Measurements from ENCODE around the gene GPR39. TPM values are rescaled to one million over a fixed set of nuclear protein-coding genes. Genes with fewer than 3 reads are reported as not detected.

Gene GPR39
- total RNA-seq, 2 experiments from 2014 or later: not detected

DNA sequence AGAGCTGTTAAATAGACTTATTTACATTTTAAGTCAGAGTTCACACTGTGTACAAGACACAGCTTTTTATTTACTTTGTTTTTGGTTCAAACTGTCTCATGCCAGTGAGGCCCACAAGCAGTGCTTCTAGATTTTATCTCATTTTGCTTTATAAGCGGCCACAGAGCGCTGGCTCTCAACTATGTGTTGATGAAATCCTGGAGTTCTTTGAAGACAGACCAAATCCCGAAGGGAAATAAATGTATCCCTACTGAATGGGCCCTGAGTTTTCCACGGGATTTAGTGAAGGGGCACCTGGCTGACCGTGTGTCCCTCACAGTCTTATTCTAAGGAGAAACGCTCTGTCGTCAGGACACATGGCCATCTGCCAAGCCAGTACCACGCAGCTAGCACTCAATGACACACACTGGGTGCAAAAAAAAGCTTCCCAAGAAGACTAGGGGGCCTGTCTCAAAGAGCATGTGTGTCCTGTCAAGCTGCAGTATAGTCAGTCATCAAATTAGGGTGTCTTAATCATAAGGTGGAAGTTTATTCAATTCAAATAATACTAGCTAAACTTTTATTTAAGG, 230.0 kb downstream of the GPR39 start:
- no peak overlapping the region for H3K27ac Mint-ChIP-seq
- no peaks in the 10 kb centered on the region for H3K4me1 Mint-ChIP-seq
- H3K9me3 Mint-ChIP-seq: no peaks in the 10 kb centered on the region
- H3K27me3 Mint-ChIP-seq: no peaks in the 10 kb centered on the region
- no peak for DNase-seq
- no peaks in the 10 kb centered on the region for H3K36me3 Mint-ChIP-seq (ENCODE audit: low read depth)
- no peak overlapping the region for H3K4me3 Mint-ChIP-seq
- ChIA-PET POLR2A (no interaction called here), CTCF (no interaction called here)

DNA sequence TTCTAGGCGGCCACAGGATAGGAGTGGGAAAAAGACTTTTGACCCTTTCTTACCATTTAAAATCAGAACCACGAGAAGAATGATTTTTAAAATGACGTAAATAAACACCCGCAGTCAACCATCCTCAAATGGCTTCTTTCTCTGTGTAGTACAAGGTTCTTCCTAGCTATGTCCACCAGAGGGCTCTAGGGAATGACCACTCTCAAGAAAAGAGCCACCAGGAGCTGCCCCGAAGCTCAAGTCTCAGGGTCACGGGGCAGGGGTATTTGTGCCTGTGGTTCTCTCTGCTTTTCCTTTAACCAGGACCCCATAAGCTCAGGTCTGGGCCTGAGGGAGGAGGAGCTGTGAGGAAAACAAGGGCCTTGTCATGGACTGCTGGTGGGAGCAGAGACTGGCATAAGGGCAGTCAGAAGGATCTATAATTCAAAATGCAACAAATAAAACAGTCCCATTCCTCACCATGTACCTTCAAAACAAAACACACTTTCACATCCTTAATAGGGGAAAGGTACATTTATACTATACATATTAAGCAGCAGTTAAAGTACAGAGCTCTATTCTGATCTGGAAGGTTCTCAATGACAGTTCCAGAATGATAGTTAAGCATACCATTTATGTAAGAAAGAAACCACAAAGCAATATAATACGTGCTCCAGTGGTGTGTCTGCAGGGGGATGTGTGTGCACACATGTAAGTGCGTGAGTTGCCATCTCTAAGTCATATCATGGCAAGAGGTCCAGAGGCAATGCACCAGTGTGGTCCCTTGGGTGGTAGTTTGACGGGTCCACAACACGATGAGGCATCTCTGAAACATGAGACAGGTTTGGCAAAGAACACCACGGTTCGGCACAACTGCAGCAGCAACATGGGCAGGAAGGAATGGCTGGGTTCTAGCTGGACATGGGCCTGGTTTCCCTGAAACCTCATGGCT, 234.8 kb downstream of the GPR39 start:
- no peak for DNase-seq
- no peaks in the 10 kb centered on the region for H3K4me1 Mint-ChIP-seq
- ChIA-PET CTCF (interaction anchor here (0.6 kb wide), 1 partner anchor 186 kb away, joined by 5 read pairs; no protein-coding TSS in a partner anchor), POLR2A (no interaction called here)
- no peaks in the 10 kb centered on the region for H3K36me3 Mint-ChIP-seq (ENCODE audit: low read depth)
- H3K27ac Mint-ChIP-seq: no peak overlapping the region
- no peaks in the 10 kb centered on the region for H3K27me3 Mint-ChIP-seq
- H3K4me3 Mint-ChIP-seq: no peak overlapping the region
- peaks cover 9% of the 10 kb centered on the region for H3K9me3 Mint-ChIP-seq

DNA sequence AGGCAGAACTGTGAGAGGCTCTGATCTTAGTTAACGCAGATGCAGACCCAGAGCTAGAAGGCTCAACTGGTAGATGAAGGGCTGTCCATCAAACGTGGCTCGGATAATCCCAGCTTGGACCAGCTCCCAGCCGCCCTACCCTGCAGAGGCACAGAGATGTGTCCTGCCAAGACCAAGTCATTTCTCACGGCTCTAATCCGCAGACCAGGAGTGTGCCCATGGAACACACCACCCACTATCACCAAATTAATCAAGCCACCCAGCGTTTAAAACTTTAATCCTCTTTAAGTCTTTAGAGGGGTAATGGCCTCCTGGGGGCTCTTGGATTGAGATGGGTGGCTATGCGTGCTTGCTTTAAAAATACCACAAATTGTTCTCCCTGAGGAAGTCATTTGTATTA, 235.9 kb downstream of the GPR39 start:
- ChIA-PET POLR2A (no interaction called here), CTCF (no interaction called here)
- Mint-ChIP-seq H3K27me3 (no peaks in the 10 kb centered on the region), H3K27ac (no peak overlapping the region), H3K9me3 (peaks cover 9% of the 10 kb centered on the region), H3K4me1 (no peaks in the 10 kb centered on the region), H3K36me3 (ENCODE audit: low read depth) (no peaks in the 10 kb centered on the region), H3K4me3 (no peak overlapping the region)
- no peak for DNase-seq

DNA sequence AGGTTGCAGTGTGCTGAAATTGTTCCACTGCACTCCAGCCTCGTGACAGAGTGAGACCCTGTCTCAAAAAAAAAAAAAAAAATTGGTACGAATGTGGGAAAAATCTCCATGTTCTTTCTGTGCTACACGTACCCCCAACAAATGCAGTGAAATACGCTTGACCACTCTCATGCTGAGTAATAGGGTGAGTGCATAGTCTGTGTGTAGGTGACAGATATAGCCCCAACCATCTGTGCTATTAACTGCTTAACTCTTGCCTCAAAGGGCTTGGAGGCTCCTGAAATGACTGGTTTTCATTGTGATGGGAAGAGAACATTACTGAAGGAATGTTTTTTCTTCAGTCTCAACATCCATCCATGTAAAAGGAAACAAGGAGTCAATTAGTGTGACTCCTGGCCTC, 237.7 kb downstream of the GPR39 start:
- Mint-ChIP-seq H3K27ac (no peak overlapping the region), H3K36me3 (ENCODE audit: low read depth) (no peaks in the 10 kb centered on the region), H3K27me3 (no peaks in the 10 kb centered on the region), H3K9me3 (peaks cover 9% of the 10 kb centered on the region), H3K4me3 (no peak overlapping the region), H3K4me1 (no peaks in the 10 kb centered on the region)
- DNase-seq: no peak
- CTCF ChIA-PET: no interaction called here
- POLR2A ChIA-PET: no interaction called here

DNA sequence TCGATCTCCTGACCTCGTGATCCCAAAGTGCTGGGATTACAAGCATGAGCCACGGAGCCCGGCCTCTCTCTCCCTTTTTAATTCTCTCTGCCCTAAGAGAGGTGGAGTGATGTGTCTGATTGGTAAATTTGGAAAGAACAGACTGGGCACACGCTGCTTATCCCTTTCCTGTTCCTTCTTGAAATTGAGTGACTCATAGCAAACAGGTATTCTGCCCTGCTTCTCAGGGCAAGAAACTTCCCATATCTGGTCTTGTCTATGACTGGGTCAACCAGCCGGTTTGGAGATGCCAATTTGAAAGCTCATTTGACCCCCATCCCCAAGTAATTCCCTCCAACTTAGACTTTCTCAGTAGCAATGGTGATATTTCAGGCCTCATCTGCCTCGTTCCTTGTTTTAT, 238.4 kb downstream of the GPR39 start:
- no peaks in the 10 kb centered on the region for H3K36me3 Mint-ChIP-seq (ENCODE audit: low read depth)
- no peak overlapping the region for H3K4me3 Mint-ChIP-seq
- H3K27me3 Mint-ChIP-seq: no peaks in the 10 kb centered on the region
- H3K9me3 Mint-ChIP-seq: peaks cover 9% of the 10 kb centered on the region
- DNase-seq: no peak
- H3K4me1 Mint-ChIP-seq: no peaks in the 10 kb centered on the region
- ChIA-PET CTCF (no interaction called here), POLR2A (no interaction called here)
- H3K27ac Mint-ChIP-seq: no peak overlapping the region

DNA sequence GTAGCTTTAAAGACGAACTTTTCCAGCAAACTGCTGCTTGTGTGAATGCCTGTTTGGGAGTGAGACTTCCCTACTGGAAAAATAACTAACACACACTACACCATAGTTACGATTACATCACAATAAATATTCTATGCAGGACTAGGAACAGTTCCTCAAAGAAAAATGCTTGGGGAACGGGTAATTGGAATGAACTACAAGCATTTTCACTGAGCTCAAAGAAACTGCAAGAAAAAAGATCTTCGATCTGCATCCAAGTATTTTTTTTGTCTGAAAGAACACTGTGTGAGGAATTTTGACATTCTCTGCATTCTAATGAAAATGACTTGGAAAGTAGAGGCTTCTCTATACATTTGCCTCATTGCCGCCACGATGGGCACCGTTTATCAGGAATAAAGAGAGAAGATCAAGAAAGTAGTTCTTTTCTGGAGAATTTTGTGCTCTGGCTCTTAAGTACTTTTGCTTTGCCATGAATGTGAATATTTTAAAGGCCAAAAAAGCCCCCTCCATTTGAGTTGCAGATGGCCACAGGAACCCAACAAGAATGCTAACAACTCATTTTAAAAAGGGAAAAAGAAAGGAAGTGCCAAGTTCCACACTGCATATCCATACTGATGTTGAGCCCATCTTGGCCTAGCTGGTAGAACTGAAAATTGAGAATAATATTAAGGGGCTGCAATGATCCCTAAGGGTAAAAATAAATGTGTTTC, 239.8 kb downstream of the GPR39 start:
- Mint-ChIP-seq H3K9me3 (peaks cover 9% of the 10 kb centered on the region), H3K4me3 (no peak overlapping the region), H3K36me3 (ENCODE audit: low read depth) (no peaks in the 10 kb centered on the region), H3K27me3 (no peaks in the 10 kb centered on the region), H3K27ac (no peak overlapping the region), H3K4me1 (no peaks in the 10 kb centered on the region)
- DNase-seq: no peak
- ChIA-PET POLR2A (no interaction called here), CTCF (no interaction called here)

DNA sequence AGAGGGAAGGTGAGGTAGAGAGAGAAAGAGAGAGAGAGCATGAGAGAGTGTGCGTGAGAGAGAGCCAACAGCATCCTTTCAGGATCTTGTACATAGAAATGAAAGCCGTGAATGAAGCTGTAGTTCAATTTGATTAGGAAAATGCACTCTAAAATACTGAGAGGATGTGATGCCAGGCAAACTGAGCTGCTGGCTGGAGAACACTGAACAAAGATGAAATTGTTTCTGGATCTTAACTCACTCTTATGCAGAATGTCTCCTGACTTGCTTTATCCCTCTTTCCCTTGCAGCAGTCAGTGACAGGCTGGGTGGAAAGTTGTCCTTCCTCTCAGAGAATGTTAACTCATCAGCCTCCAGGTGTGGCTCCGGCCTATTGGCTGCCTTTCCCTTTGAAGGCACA, 242.7 kb downstream of the GPR39 start:
- Mint-ChIP-seq H3K36me3 (ENCODE audit: low read depth) (no peaks in the 10 kb centered on the region), H3K4me1 (no peaks in the 10 kb centered on the region), H3K9me3 (peaks cover 6% of the 10 kb centered on the region), H3K4me3 (no peak overlapping the region), H3K27ac (no peak overlapping the region), H3K27me3 (no peaks in the 10 kb centered on the region)
- CTCF ChIA-PET: no interaction called here
- DNase-seq: no peak
- POLR2A ChIA-PET: no interaction called here

DNA sequence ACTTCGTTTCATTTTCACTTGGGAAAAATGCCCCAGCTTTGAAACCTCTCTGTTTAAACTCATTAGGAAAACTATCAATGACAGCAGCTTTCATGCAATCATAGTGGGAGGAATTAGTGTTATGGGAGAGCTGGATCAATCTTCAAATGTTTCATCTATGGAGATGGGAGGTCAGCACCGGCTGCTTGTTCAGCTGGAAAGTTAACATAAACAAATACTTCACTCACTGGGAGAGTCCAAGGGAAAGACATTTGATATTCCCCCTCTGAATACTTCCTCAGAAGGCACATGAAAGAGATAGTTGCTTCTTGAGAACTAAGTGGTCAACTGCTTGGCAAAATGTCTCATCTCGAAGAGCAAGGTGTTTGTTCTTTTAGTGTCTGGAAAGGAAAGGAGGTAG, 246.1 kb downstream of the GPR39 start:
- CTCF ChIA-PET: no interaction called here
- no peak overlapping the region for H3K27ac Mint-ChIP-seq
- no peak overlapping the region for H3K4me3 Mint-ChIP-seq
- H3K36me3 Mint-ChIP-seq (ENCODE audit: low read depth): no peaks in the 10 kb centered on the region
- H3K4me1 Mint-ChIP-seq: no peaks in the 10 kb centered on the region
- POLR2A ChIA-PET: no interaction called here
- no peaks in the 10 kb centered on the region for H3K27me3 Mint-ChIP-seq
- no peaks in the 10 kb centered on the region for H3K9me3 Mint-ChIP-seq
- DNase-seq: no peak

DNA sequence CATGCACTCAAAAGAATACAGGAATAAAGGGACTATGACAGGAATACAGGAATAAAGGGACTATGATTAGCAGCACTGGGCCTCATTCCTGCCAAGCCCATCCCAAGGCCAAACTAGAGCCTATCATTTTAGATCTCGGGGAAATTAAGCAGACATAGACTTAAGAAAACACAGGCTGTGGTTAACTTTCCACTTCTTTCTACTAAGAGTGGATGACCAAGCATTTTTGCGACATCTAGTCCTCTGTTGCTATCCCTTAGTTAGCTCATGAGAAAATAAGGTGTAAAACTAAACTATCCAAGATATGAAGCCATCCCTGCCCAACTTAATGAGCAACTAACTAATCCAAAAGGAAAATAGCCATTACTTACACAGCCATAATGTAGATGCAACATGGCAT, 247.5 kb downstream of the GPR39 start:
- no peak overlapping the region for H3K27ac Mint-ChIP-seq
- no peak for DNase-seq
- peaks cover 7% of the 10 kb centered on the region for H3K27me3 Mint-ChIP-seq
- no peak overlapping the region for H3K4me3 Mint-ChIP-seq
- H3K36me3 Mint-ChIP-seq (ENCODE audit: low read depth): no peaks in the 10 kb centered on the region
- H3K4me1 Mint-ChIP-seq: no peaks in the 10 kb centered on the region
- CTCF ChIA-PET: no interaction called here
- POLR2A ChIA-PET: no interaction called here
- H3K9me3 Mint-ChIP-seq: no peaks in the 10 kb centered on the region

DNA sequence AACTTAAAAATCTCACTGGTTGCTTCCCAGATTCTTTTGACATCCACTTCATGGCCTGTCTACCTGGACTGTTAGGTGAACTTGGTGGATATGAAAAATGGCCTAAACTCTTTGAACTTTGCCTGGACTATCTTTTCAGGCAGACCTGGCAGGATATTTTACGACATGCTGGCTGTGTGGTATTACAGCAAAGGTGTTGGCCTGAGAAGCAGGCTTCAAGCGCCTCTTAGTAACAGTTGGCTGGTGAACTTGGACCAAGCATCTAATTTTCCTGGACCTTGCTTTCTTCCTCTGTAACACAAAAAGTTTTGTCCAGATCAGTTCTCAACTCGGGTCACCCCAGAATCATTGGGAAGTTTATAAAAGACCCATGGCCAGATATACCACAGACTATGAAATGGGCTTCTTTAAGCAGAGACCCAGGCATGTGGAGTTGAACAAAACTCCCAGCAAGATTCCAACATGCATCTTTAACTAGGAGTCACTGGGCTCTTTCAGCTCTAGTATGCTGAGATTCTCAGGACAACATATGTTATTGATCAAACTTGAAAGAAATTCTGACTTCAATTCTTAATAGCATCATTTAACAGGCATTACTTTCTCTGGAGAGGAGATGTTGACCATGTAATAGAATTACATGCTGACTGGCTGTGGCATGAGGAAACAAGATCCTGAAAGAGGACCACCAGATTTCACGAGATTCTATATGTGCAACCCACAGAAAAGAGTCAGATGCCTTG, 249.0 kb downstream of the GPR39 start:
- CTCF ChIA-PET: no interaction called here
- DNase-seq: no peak
- Mint-ChIP-seq H3K27ac (no peak overlapping the region), H3K4me3 (no peak overlapping the region), H3K9me3 (no peaks in the 10 kb centered on the region), H3K4me1 (no peaks in the 10 kb centered on the region), H3K27me3 (peaks cover 10% of the 10 kb centered on the region), H3K36me3 (ENCODE audit: low read depth) (no peaks in the 10 kb centered on the region)
- POLR2A ChIA-PET: no interaction called here

DNA sequence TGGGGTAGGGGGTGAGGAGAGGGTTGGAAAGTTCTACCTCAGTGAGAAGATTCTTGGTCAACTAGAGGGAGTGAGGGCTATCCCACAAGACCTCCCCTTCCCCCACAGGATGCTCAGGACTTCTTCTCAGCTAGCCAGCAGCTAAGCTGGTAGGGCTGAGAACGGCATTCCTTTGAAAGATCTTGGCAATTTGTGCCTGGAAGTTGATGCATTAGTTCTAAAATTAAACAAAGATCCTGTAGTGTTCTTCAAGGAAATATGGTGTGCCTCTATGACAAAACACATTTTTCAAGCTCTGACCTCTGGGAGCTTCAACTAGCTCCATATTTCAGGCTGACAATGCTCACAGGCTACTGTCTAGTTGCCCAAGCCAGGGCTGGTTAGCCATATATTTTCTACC, 251.1 kb downstream of the GPR39 start:
- H3K36me3 Mint-ChIP-seq (ENCODE audit: low read depth): peaks cover 3% of the 10 kb centered on the region
- no peaks in the 10 kb centered on the region for H3K4me1 Mint-ChIP-seq
- POLR2A ChIA-PET: no interaction called here
- CTCF ChIA-PET: no interaction called here
- no peaks in the 10 kb centered on the region for H3K9me3 Mint-ChIP-seq
- no peak overlapping the region for H3K4me3 Mint-ChIP-seq
- H3K27me3 Mint-ChIP-seq: peaks cover 19% of the 10 kb centered on the region
- no peak overlapping the region for H3K27ac Mint-ChIP-seq
- DNase-seq: no peak

DNA sequence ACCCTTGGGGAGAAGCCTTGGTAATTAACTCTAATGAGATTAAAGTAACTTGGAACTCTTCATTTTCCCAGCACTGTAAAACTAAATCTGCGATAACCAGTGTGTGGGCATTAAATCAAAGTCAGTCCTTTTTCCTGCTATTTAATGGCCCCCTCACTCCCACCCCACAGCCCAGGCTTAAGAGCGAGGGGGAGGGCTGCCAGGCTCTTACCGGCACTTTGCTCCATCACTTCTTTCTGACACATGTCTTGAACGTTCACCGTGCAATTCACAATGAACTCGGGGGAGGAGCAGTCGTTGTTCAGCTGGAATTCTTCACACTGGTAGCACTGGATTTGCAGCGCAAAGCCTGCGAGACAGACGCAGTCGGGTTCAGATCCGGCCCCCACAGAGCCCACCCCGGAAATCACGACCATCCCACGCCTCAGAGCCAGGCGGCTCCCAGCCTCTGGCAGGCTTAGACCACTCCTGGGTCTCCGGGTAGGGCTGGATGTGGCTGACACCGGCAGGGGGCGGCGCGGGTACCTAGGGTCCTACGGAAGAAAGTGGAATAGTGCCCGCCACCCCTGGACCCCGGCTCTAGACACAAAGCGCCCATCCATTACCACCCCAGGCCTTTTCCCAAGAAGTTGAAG, 251.7 kb downstream of the GPR39 start:
- DNase-seq: no peak
- Mint-ChIP-seq H3K4me1 (no peaks in the 10 kb centered on the region), H3K9me3 (no peaks in the 10 kb centered on the region), H3K27me3 (peaks cover 21% of the 10 kb centered on the region), H3K36me3 (ENCODE audit: low read depth) (peaks cover 3% of the 10 kb centered on the region), H3K27ac (no peak overlapping the region), H3K4me3 (no peak overlapping the region)
- ChIA-PET CTCF (no interaction called here), POLR2A (no interaction called here)

All from activated CD4-positive, alpha-beta memory T cell treated with anti-CD3 and anti-CD28 coated beads, Interleukin-2, amount 10 ng/mL, durations not matched to agents 7 days and 5 days (primary cell).